SK-N-MC (cell line): ENCODE measurements around the gene B3GNT7.

Experiments
- DNase-seq: peaks from one replicate; pipeline ENCODE4 v3.0.0-alpha.2; 2011; ENCODE audit warnings: low read depth, low spot score
- H3K27ac ChIP-seq: fragments of 200-600 bp; sonication (generic); 2 replicates; pipeline ENCODE4 v1.5.1; 2016; ENCODE audit warnings: mixed run types
- H3K36me3 ChIP-seq: fragments of 200-600 bp; sonication (generic); 2 replicates; pipeline ENCODE4 v1.6.1; 2017; ENCODE audit warnings: antibody characterized with exemption, low read length, mixed read lengths; ENCODE audit not compliant: insufficient read depth
- H3K4me3 ChIP-seq: fragments of 200-600 bp; sonication (generic); 2 replicates; pipeline ENCODE4 v1.5.1; 2016
- H3K9ac ChIP-seq: fragments of 200-600 bp; sonication (generic); 2 replicates; pipeline ENCODE4 v1.8.0; 2017; ENCODE audit warnings: mixed run types, mixed read lengths; ENCODE audit not compliant: insufficient read length
- H3K9me3 ChIP-seq: fragments of 200-600 bp; sonication (generic); 2 replicates; pipeline ENCODE4 v1.6.1; 2017; ENCODE audit warnings: low read depth, mild to moderate bottlenecking, antibody characterized with exemption, low read length, moderate library complexity, mixed read lengths
- EZH2 ChIP-seq: fragments of 200-600 bp; sonication (generic); IDR thresholded peaks from one replicate; pipeline ENCODE4 v1.6.1; 2017; ENCODE audit warnings: antibody characterized with exemption
- FOXP2 ChIP-seq: optimal IDR thresholded peaks from 2 replicates; pipeline ENCODE3; 2011; ENCODE audit warnings: mild to moderate bottlenecking, moderate library complexity; ENCODE audit not compliant: insufficient read depth; ENCODE audit errors: extremely low read length, control extremely low read depth
- POLR2AphosphoS5 ChIP-seq: IDR thresholded peaks from 2 replicates; pipeline ENCODE4 v1.6.1; 2012; ENCODE audit warnings: mild to moderate bottlenecking, low read depth, low read length, borderline replicate concordance

Gene B3GNT7

DNA sequence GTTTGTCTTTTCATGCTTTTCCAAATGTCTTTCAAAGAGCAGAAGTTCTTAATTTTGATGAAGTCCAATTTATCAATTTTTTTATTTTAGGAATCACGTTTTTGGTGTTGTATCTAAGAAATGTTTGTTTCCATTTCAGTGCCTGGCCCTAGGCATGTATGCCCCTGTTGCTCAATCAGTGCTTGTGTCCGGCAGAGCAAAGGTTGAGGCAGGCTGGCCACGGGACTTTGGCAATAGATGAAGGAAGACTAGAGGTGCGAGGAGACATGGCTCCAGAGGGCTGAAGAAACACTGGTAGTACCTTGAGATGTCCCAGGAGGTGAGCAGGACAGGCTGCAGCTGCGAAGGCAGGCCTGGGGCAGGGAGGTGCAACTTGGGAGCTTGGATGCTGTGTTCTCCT lies 10.1 kb upstream of the B3GNT7 start:
- H3K9me3 ChIP-seq, result no peaks in the 10 kb centered on the region
- H3K36me3 ChIP-seq, result no peaks in the 10 kb centered on the region
- no peak overlapping the region for H3K27ac ChIP-seq
- H3K4me3 ChIP-seq, result no peak overlapping the region
- H3K9ac ChIP-seq, result no peak overlapping the region
- TF ChIP-seq POLR2AphosphoS5 (no peak), EZH2 (no peak), FOXP2 (no peak)
- DNase-seq, result no peak

DNA sequence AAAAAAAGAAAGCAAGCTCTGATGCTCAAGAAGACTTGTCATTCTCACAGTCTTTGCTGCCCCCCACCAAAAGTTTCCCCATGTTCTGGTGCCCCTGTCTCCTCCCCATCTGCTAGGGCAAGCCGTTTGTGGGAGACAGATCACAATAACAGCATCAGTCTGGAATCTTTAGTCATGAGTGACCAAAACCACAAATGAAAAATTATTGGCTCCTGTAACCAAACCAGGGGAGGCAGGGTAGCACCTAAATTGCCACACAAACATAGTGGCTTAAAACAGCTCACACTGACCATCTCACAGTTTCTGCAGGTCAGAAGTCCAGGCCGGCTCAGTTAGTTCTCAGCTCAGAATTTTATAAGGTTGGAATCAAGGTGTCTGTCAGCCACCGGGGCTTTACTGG lies 9.1 kb upstream of the B3GNT7 start:
- no peak for DNase-seq
- Histone ChIP-seq H3K27ac (no peak overlapping the region), H3K36me3 (no peaks in the 10 kb centered on the region), H3K9me3 (no peaks in the 10 kb centered on the region), H3K4me3 (no peak overlapping the region), H3K9ac (no peak overlapping the region)
- TF ChIP-seq EZH2 (no peak), POLR2AphosphoS5 (no peak), FOXP2 (no peak)

DNA sequence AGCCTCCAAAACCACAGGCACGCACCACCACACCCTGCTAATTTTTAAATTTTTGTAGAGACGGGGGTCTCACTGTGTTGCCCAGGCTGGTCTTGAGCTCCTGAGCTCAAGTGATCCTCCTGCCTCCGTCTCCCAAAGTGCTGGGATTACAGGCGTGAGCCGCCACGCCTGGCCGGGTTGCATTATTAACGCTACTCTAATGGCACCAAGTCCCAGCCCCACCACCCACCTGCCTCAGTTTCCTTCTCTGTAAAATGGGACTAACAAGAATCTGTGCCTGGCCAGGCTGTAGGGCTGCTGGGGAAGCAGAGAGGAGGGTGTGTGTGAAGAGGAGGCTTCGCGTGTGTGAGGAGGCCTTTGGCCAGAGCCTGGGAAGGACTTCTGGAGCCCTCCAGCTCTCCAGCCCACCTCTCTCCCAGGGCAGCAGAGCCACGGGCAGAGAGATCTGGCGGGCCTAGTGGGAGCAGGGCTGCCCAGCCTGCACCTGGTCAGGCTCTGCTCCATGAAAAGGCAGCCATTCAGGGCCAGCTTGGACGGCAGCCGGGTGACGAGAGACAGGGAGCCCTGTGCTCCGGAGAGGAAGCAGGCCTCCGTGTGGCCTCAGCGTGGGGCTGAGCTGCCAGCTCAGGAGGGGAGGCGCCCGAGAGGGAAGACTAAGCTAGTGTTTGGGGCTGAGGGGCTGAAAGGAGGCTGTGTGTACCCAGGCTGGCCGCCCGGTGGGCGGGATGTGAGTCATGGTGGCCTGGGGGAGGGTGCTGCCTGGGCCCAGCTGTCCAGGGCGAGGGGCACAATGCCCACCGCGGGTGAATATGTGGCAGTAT lies 7.4 kb upstream of the B3GNT7 start:
- no peak overlapping the region for H3K9ac ChIP-seq
- no peaks in the 10 kb centered on the region for H3K9me3 ChIP-seq
- no peaks in the 10 kb centered on the region for H3K36me3 ChIP-seq
- no peak overlapping the region for H3K4me3 ChIP-seq
- no peak overlapping the region for H3K27ac ChIP-seq
- DNase-seq, result no peak
- TF ChIP-seq FOXP2, result no peak
- no peak for TF ChIP-seq POLR2AphosphoS5
- TF ChIP-seq EZH2, result no peak

DNA sequence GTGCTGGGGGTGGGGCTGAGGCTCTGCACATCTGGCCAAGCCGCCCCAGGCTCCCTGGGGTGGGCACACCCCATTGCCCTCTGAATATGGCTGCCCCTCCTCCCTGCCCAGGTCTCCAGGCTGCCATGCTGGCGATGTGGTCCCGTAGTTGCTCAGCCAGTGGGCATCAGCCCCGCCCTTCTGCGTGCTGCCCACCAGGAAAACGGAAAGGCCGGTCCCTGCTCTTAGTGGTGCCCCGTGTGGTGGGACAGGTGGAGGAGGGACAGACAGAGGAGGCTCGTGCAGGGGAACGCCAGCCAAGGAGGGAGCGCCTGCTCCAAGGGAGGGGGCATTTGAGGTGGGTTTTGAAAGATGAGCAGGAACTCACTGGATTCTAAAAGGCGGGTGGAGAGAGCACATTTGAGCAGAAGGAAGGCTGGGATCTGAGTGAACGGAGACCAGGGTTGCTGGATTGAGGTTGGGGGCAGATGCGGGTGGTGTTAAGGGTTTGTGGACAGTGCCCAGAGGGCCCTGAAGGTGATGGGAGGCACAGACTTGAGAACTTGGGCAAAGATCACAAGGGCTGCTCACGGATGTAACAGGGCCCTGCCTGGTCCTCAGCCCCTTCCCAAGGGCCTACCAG lies 6.7 kb upstream of the B3GNT7 start:
- Histone ChIP-seq H3K36me3 (no peaks in the 10 kb centered on the region), H3K4me3 (no peak overlapping the region), H3K27ac (no peak overlapping the region), H3K9me3 (no peaks in the 10 kb centered on the region), H3K9ac (no peak overlapping the region)
- TF ChIP-seq POLR2AphosphoS5 (no peak), FOXP2 (no peak), EZH2 (no peak)
- DNase-seq, result no peak

DNA sequence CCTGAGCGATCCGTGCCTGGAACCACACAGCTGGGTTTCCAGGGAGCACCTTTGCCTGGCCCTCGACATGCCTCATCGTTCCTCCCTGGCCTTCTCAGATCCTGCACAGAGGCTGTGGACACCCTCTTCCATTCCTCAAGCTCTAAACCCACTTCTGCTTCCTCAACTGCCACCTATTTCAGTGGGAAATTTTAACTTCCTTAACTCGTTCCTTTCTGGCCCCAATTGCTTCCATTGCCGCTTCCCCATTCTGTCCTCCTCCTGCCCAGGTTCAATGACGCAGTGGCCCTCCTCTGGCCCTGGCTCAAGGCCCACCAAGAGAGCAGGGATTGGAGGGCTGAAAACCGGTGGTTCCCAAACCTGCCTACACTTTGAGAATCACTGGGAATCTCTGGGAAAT lies 4.8 kb upstream of the B3GNT7 start:
- Histone ChIP-seq H3K36me3 (no peaks in the 10 kb centered on the region), H3K9me3 (no peaks in the 10 kb centered on the region), H3K9ac (no peak overlapping the region), H3K4me3 (no peak overlapping the region), H3K27ac (no peak overlapping the region)
- no peak for DNase-seq
- TF ChIP-seq FOXP2 (no peak), EZH2 (no peak), POLR2AphosphoS5 (no peak)

DNA sequence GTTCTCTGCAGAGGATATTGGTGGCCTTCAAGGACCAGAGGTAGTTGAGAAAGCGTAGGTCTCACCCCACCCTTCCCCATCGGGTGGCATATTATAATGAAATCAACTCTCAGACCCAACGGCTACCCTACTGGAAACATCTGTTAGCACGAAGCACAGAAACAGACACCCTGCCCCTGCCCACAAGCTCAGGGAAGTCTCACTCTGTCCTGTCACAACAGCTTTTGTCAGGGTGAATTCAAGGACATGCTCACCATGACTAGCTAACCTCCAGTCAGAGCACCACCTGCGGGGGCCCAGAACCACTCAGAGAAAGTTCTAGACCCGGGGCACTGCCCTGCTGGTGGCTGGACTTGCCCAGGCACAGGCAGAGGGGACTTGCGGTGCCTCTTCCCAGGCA lies 3.5 kb upstream of the B3GNT7 start:
- Histone ChIP-seq H3K9ac (no peak overlapping the region), H3K36me3 (no peaks in the 10 kb centered on the region), H3K9me3 (no peaks in the 10 kb centered on the region), H3K27ac (no peak overlapping the region), H3K4me3 (no peak overlapping the region)
- DNase-seq, result no peak
- no peak for TF ChIP-seq POLR2AphosphoS5

DNA sequence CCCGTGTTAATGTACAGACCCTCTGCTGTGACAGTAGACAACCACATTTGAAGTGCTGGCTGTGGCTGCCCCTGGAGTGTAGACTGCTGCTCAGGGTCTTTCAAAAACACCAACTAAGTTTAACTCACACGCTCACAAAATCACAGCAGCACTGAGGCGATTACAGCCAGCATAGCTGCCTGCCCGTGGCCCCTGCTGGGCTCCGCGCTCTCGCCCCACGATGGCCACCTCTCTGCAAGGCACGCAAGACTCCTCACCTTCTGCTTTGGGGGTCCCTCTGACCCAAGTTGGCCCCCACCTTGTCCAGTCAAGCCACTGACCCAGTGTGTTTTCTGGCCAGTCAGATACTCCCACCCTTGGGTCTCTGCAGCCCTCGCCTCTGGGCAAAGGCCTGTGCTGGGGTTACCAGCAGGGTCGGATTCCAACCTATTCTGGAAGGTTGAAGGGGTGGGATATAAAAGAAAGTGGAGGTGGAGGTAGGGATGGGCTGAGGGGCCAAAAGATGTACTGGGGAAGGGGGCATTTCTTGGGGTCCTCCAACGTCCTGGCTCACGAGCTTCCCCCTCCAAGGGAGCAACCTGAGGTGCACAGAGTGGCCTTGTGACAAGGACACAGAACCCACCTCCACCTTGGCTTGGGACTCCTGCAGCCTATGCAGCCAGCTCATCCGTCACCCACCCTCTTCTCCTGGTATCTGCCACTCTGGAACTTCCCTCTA lies 2.9 kb upstream of the B3GNT7 start:
- DNase-seq, result no peak
- Histone ChIP-seq H3K4me3 (no peak overlapping the region), H3K27ac (no peak overlapping the region), H3K9me3 (no peaks in the 10 kb centered on the region), H3K9ac (no peak overlapping the region), H3K36me3 (no peaks in the 10 kb centered on the region)
- TF ChIP-seq POLR2AphosphoS5 (no peak), FOXP2 (no peak), EZH2 (no peak)
